ENCODE data around the gene ZFP3.
"Not testable (repeated sequence)": the region's sequence is repeated elsewhere in the genome, so short reads cannot be mapped to it uniquely, and the experiment has no call there.

DNA sequence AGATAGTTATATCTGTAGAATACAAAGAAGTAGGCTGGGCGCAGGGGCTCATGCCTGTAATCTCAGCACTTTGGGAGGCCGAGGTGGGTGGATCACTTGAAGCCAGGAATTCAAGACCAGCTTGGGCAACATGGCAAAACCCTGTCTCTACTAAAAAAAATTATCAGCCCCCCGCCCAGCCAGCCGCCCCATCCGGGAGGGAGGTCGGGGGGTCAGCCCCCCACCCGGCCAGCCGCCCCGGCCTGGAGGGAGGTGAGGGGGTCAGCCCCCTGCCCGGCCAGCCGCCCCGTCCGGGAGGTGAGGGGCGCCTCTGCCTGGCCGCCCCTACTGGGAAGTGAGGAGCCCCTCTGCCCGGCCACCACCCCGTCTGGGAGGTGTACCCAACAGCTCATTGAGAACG, 64.6 kb downstream of the ZFP3 start:
- not testable (repeated sequence) for TF ChIP-seq EZH2 (IDR thresholded peaks at IDR 0.05; ENCODE audit: borderline replicate concordance, low read depth, low read length, severe bottlenecking); CTCF (IDR thresholded peaks at IDR 0.05; ENCODE audit: borderline replicate concordance, extremely low read depth, low read length, poor library complexity, severe bottlenecking)

Data from DND-41 (cell line).